ENCODE measurements around the gene IFT43. TPM values are rescaled to one million over a fixed set of nuclear protein-coding genes. Genes with fewer than 3 reads are reported as not detected.

IFT43 gene
- total RNA-seq, 1 experiment from 2014 or later: 24.2 TPM

GRCh38 chr14:76115010-76115422 lies 129.5 kb downstream of the IFT43 start:
- Histone ChIP-seq H3K4me1 (ENCODE audit: control insufficient read depth in 1 of 2, insufficient read depth in 2 of 2, low read length in 2 of 2) (no peaks in the 10 kb centered on the region), H3K9me2 (ENCODE audit: insufficient read depth) (no peaks in the 10 kb centered on the region), H3K9me3 (ENCODE audit: control insufficient read depth in 1 of 2, insufficient read depth in 1 of 2, low read depth in 1 of 2, low read length in 2 of 2) (no peaks in the 10 kb centered on the region), H2AFZ (ENCODE audit: low read depth, low read length, poor library complexity, severe bottlenecking) (no peak overlapping the region), H3K9ac (ENCODE audit: low read length) (no peak overlapping the region), H3K4me3 (replicated peaks in 1 of 2; ENCODE audit: low read depth in 1 of 2, low read length in 2 of 2) (no peak overlapping the region), H3K36me3 (ENCODE audit: control insufficient read depth in 1 of 2, insufficient read depth in 2 of 2, low read length in 2 of 2) (no peaks in the 10 kb centered on the region), H3K79me2 (ENCODE audit: insufficient read depth, low read length) (no peaks in the 10 kb centered on the region), H3K27ac (ENCODE audit: low read depth, low read length) (no peak overlapping the region), H3K27me3 (ENCODE audit: insufficient read depth, low read length) (no peaks in the 10 kb centered on the region), H4K20me1 (ENCODE audit: insufficient read depth) (no peaks in the 10 kb centered on the region), H3K4me2 (ENCODE audit: low read length) (no peak overlapping the region)
- no TSS peak for BruUV-seq (replicated peaks)
- RAD21 ChIA-PET (ENCODE audit: low non-redundant PET in 1 of 2, low total read pairs in 2 of 2, uncharacterized antibody in 2 of 2, unreplicated experiment in 2 of 2): no interaction called here
- ATAC-seq (no peak), DNase-seq (ENCODE audit: low read depth, low spot score) (no peak)
- TF ChIP-seq EZH2 (IDR thresholded peaks at IDR 0.05): no peak
- 0 out of 6 replicates have a peak, but pooled peaks of 1 of the 3 experiments have one; percentile 3 for TF ChIP-seq CTCF (IDR thresholded peaks at IDR 0.05 in 2 of 3, conservative IDR thresholded peaks at IDR 0.05 in 1 of 3; ENCODE audit: borderline replicate concordance in 1 of 3, insufficient read depth in 1 of 3, low read depth in 2 of 3, low read length in 2 of 3)
- POLR2A ChIA-PET: no interaction called here
- CTCF ChIA-PET: no interaction called here
- intact Hi-C loops (cut with micrococcal nuclease): no loop called here

- intact Hi-C loops (cut with micrococcal nuclease): no loop called here
- BruUV-seq (replicated peaks): no TSS peak
- no peaks in the 10 kb centered on the region for H3K36me3 ChIP-seq (ENCODE audit: control insufficient read depth in 1 of 2, insufficient read depth in 2 of 2, low read length in 2 of 2)
- H3K27me3 ChIP-seq (ENCODE audit: insufficient read depth, low read length): no peaks in the 10 kb centered on the region
- H3K9me2 ChIP-seq (ENCODE audit: insufficient read depth): no peaks in the 10 kb centered on the region
- no peak overlapping the region for H2AFZ ChIP-seq (ENCODE audit: low read depth, low read length, poor library complexity, severe bottlenecking)
- no peak overlapping the region for H3K4me2 ChIP-seq (ENCODE audit: low read length)
- ChIA-PET POLR2A (no interaction called here), CTCF (no interaction called here), RAD21 (ENCODE audit: low non-redundant PET in 1 of 2, low total read pairs in 2 of 2, uncharacterized antibody in 2 of 2, unreplicated experiment in 2 of 2) (no interaction called here)
- H3K4me1 ChIP-seq (ENCODE audit: control insufficient read depth in 1 of 2, insufficient read depth in 2 of 2, low read length in 2 of 2): no peaks in the 10 kb centered on the region
- H3K9ac ChIP-seq (ENCODE audit: low read length): no peak overlapping the region
- no peaks in the 10 kb centered on the region for H3K9me3 ChIP-seq (ENCODE audit: control insufficient read depth in 1 of 2, insufficient read depth in 1 of 2, low read depth in 1 of 2, low read length in 2 of 2)
- no peaks in the 10 kb centered on the region for H3K79me2 ChIP-seq (ENCODE audit: insufficient read depth, low read length)
- ATAC-seq (no peak), DNase-seq (ENCODE audit: low read depth, low spot score) (no peak)
- no peak overlapping the region for H3K27ac ChIP-seq (ENCODE audit: low read depth, low read length)
- no peaks in the 10 kb centered on the region for H4K20me1 ChIP-seq (ENCODE audit: insufficient read depth)
- TF ChIP-seq ATF3 (IDR thresholded peaks at IDR 0.05): no peak
- TF ChIP-seq CTCF (IDR thresholded peaks at IDR 0.05 in 2 of 3, conservative IDR thresholded peaks at IDR 0.05 in 1 of 3; ENCODE audit: borderline replicate concordance in 1 of 3, insufficient read depth in 1 of 3, low read depth in 2 of 3, low read length in 2 of 3): no peak
- no peak for TF ChIP-seq YY1 (IDR thresholded peaks at IDR 0.05; ENCODE audit: extremely low read depth, insufficient replicate concordance, low read depth, low read length)
- TF ChIP-seq REST (IDR thresholded peaks at IDR 0.05; ENCODE audit: low read depth): no peak
- TF ChIP-seq SIN3A (IDR thresholded peaks at IDR 0.05; ENCODE audit: low read depth): no peak
- no peak for TF ChIP-seq TCF7L2 (IDR thresholded peaks at IDR 0.05; ENCODE audit: borderline replicate concordance, extremely low read depth, insufficient read depth, insufficient read length)
- TF ChIP-seq FOSL1 (IDR thresholded peaks at IDR 0.05; ENCODE audit: low read depth): no peak
- no peak overlapping the region for H3K4me3 ChIP-seq (replicated peaks in 1 of 2; ENCODE audit: low read depth in 1 of 2, low read length in 2 of 2)
Measured at GRCh38 chr14:76117789-76118484, 132.4 kb downstream of the IFT43 start.

Measured in HCT116 (cell line).